GM19099 (cell line): ENCODE results near the gene GRB2.

Source experiments
- POLR2A ChIP-seq: IDR thresholded peaks from 3 replicates; pipeline ENCODE4 v1.6.1; 2011; ENCODE audit warnings: low read depth; ENCODE audit not compliant: insufficient read length; ENCODE audit errors: extremely low read depth

Gene GRB2

DNA sequence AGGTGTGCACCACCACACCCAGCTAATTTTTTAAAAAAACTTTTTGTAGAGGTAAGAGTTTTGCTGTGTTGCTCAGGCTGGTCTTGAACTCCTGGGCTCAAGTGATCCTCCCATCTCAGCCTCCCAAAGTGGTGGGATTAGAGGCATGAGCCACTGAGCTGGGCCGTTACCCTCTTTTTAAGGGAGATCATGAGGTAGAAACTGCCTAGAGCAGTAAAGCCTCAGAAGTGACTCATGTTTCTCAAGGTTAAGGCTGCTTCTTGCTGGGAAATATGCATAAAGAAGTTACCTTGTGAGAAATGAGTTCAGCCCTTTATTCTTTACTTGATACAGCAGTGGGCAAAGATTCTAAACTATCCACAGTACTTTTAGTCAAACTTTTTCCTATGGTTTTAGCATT lies 38.2 kb downstream of the GRB2 start:
- TF ChIP-seq POLR2A: no peak

DNA sequence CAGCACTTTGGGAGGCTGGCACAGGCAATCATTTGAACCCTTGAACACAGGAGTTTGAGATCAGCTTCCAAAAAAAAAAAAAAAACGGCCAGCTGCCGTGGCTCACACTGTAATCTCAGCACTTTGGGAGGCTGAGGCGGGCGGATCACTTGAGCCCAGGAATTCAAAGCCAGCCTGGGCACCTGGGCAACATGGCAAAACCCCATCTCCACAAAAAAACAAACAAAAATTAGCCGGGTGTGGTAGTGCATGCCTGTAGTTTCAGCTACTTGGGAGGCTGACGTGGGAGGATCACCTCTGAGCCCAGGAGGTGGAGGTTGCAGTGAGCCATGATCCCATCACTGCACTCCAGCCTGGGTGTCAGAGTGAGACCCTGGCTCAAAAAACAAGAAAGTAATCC lies 39.0 kb downstream of the GRB2 start:
- TF ChIP-seq POLR2A: no peak

GRCh38 chr17:75365931-75366275 lies 39.6 kb downstream of the GRB2 start:
- no peak for TF ChIP-seq POLR2A

GRCh38 chr17:75365009-75365930 lies 40.2 kb downstream of the GRB2 start:
- no peak for TF ChIP-seq POLR2A

- no peak for TF ChIP-seq POLR2A
These were observed 41.4 kb downstream of the GRB2 start for GRCh38 chr17:75364078-75364477.

DNA sequence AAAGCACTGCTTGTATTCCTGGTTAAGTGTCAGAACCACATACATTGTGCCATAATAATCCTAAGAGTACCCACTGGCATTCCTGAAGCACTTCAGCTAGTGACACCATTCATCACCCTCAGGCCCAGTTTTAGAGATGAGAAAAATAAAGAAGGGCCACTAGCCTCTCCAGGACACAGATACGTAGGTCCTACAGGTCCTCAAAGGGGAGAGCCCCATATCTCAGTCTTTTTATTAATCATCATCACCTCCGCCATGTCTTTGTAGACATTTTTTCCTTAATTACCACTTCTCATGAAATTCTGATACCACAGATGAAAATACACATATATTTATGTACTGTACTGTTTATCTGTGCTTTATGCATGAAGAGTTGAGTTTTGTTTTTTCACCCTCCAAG lies 43.5 kb downstream of the GRB2 start:
- TF ChIP-seq POLR2A: no peak

DNA sequence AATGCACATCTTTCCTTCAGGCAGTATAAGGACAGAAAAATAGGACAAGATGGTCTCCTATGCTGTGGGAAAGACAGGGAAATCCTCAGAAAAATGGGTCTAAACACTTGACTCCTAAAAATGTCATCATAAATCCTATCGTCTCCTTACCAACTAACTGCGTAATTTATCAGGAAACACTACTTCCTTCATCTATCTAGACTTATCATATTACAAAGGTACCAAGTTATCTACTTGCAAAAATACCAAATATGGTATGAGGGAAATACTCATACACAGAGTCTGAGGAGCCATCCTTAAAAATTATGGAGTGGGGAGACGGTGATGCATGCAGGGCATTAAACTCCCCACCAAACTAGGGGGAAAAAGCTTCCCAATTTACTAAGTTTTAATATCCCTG lies 44.1 kb downstream of the GRB2 start:
- TF ChIP-seq POLR2A: no peak

DNA sequence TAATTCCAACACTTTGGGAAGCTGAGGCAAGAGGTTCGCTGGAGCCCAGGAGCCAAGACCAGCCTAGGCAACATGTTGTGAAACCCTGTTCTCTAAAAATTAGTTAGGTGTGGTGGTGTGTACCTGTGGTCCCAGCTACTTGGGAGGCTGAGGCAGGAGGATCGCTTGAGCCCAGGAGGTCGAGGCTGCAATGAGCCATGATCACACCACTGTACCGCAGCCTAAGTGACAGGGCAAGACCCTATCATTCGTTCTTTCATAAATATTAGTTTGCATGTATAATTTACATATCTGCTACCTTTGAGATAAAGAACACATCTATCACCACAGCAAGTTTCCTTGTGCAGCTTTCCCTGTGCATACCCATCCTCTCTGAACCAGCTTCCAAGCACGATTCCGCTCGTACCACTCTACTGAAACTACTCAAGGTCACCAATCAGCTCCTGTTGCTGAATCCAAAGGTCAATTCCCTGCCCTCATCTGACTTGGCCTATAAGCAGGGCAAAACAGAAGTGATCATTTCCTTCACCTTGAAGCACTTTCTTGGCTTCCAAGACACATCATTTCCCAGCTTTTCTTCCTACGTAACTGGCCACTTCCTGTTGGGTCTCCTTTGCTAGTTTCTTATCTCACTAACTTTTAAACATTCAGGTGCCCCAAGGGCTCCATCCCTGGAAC lies 49.1 kb downstream of the GRB2 start:
- TF ChIP-seq POLR2A: no peak

DNA sequence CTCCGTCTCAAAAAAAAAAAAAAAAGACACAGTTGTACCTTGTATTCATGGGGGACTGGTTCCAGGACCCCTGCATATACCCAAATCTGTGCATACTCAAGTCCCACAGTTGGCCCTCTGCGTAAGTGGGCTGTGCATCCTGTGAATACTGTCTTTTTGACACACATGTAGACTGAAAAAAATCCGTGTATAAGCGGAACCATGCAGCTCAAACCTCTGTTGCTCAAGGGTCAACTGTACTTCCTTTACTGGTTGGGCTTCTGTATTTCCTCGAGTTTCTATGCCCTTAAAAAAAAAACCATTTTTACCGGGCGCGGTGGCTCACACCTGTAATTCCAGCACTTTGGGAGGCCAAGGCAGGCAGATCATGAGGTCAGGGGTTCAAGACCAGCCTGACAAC lies 52.3 kb downstream of the GRB2 start:
- TF ChIP-seq POLR2A: no peak

GRCh38 chr17:75352079-75352569 lies 53.4 kb downstream of the GRB2 start:
- TF ChIP-seq POLR2A: no peak

GRCh38 chr17:75350706-75351105 lies 54.8 kb downstream of the GRB2 start:
- TF ChIP-seq POLR2A: no peak

DNA sequence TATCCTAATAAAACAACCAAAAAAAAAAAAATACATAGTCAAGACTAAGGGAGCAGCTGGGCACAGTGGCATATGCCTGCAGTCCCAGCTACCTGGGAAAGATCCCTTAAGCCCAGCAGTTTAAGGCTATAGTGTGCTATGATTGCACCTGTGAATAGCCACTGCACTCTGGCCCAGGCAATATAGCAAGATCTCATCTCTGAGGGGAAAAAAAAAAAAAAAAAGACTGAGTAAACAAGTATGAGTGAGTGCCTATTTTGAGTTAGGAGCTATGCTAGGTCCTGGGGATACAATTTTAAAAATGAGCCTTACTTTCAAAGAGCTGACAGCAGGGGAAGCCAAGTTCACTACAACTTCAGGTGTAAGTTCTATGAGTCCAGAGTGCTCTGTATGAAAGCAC lies 55.4 kb downstream of the GRB2 start:
- no peak for TF ChIP-seq POLR2A

DNA sequence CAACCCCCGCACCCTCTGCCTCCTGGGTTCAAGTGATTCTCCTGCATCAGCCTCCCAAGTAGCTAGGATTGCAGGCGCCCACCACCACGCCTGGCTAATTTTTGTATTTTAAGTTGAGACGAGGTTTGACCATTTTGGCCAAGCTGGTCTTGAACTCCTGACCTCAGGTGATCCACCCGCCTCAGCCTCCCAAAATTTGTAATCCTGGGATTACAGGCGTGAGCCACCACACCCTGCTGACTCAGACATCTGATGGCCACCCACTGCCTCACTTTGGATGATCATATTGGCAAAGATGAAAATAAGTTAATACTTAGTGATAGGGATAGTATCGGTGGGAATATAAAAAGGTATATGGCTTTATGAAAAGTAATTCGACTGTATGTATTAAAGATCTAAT lies 55.9 kb downstream of the GRB2 start:
- no peak for TF ChIP-seq POLR2A

DNA sequence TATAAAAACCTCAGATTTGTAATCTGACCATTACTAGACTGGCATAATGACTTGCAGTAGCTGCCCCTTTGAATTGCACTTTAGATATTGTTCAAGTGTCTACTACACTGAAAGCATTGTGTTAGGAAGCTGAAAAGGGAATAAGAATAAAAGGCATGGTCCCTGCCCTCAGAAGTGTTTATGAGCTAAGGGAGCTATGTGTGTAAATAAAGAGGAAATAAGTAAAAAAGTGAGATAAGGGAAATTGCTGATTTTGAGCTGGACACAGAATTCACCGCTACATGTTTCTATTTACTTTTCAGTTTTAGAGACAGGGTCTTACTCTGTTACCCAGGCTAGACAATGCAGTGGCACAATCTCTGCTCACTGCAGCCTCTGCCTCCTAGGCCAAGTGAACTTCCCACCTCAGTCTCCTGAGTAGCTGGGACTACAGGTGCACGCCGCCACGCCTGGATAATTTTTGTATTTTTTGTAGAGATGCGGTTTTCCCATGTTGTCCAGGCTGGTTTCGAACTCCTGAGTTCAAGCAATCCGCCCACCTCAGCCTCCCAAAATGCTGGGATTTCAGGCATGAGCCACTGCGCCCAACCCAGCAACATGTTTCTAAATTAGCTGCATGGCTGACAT lies 57.0 kb downstream of the GRB2 start:
- no peak for TF ChIP-seq POLR2A

GRCh38 chr17:75346906-75347305 lies 58.6 kb downstream of the GRB2 start:
- no peak for TF ChIP-seq POLR2A
